Spleen (tissue), 11 donors: ENCODE results near the gene GRM8. TPM values are rescaled to one million over a fixed set of nuclear protein-coding genes. Genes with fewer than 3 reads are reported as not detected.

Experiments
- DNase-seq: peaks from one replicate; pipeline ENCODE4 v3.0.0-alpha.2; 2020
- H3K27ac ChIP-seq, 8 donors: fragments of 200-600 bp; sonication (generic) in 7 of 8; 1 replicate in 4 of 8; 2 replicates in 4 of 8; pipeline versions ENCODE4 v1.5.0 to v1.8.0; 2016 to 2021; ENCODE audit warnings: inconsistent platforms in 4 of 8, mild to moderate bottlenecking in 4 of 8, moderate library complexity in 1 of 8
- H3K27me3 ChIP-seq, 7 donors: fragments of 200-600 bp; sonication (generic) in 6 of 7; replicated peaks in 1 of 7; 1 replicate in 4 of 7; 2 replicates in 3 of 7; pipeline versions ENCODE4 v1.5.0 to v1.8.0; 2016 to 2021; ENCODE audit warnings: inconsistent platforms in 3 of 7, mild to moderate bottlenecking in 1 of 7
- H3K36me3 ChIP-seq, 6 donors: fragments of 200-600 bp; sonication (generic) in 5 of 6; 1 replicate in 4 of 6; 2 replicates in 2 of 6; pipeline versions ENCODE4 v1.5.0 to v1.8.0; 2016 to 2021; ENCODE audit warnings: inconsistent platforms in 2 of 6
- H3K4me1 ChIP-seq, 6 donors: fragments of 200-600 bp; sonication (generic) in 5 of 6; 1 replicate in 3 of 6; 2 replicates in 3 of 6; pipeline versions ENCODE4 v1.5.0 to v1.8.0; 2016 to 2021; ENCODE audit warnings: inconsistent platforms in 3 of 6
- H3K4me3 ChIP-seq, 8 donors: fragments of 200-600 bp; sonication (generic) in 7 of 8; 1 replicate in 4 of 8; 2 replicates in 4 of 8; pipeline versions ENCODE4 v1.5.0 to v1.8.0; 2016 to 2021; ENCODE audit warnings: inconsistent platforms in 4 of 8, mild to moderate bottlenecking in 4 of 8, moderate library complexity in 2 of 8
- H3K9me3 ChIP-seq, 8 donors: fragments of 200-600 bp; sonication (generic) in 7 of 8; 1 replicate in 4 of 8; 2 replicates in 4 of 8; pipeline versions ENCODE4 v1.5.0 to v1.8.0; 2016 to 2021; ENCODE audit warnings: inconsistent platforms in 4 of 8
- POLR2A ChIP-seq, 3 donors: fragments of 450-650 bp; IDR thresholded peaks; one replicate each; pipeline ENCODE4 v1.5.1; 2017; ENCODE audit warnings: antibody characterized with exemption in 3 of 3, mild to moderate bottlenecking in 1 of 3
- POLR2AphosphoS5 ChIP-seq, 3 donors: sonication (generic); formaldehyde crosslinking; IDR thresholded peaks; one replicate each; pipeline ENCODE4 v1.5.1; 2017; ENCODE audit warnings: antibody characterized with exemption in 3 of 3
- WGBS, 5 donors: extraction: QIAGEN DNeasy Blood & Tissue Kit in 3 of 5; methylation state at CpG; one replicate each; pipeline versions ENCODE4 v1.1.5 to v1.1.7; 2013 to 2018; 5-methylcytosine and 5-hydroxymethylcytosine counted together
- intact Hi-C: fragments of 100-400 bp; cut with DNase I; formaldehyde crosslinking; loops from one replicate; pipeline ENCODE4 v1.15.0; 2023; ENCODE audit warnings: low total_unique reads
- polyA plus RNA-seq, 3 donors: library from polyadenylated mRNA; stranded (reverse); fragments of 200-250 nt; gene quantifications; one replicate each; pipeline ENCODE4 v1.2.1, GENCODE V29; 2013
- total RNA-seq, 7 donors: library from RNA; depleted of rRNA in 3 of 7; stranded (reverse); fragments of >200 nt in 3 of 7; fragmentation: NEBNext Ultra II Directional in 4 of 7; extraction: Animal tissue kit (Norgen Biotek cat#: 25700) in 4 of 7; gene quantifications; one replicate each; pipeline versions ENCODE4 v1.1.0 to v1.2.1, GENCODE V29; 2016 to 2021
- TF ChIP-seq, protein P1 (sequence below), 11 experiments: fragments of 200-600 bp in 7 of 11; fragments of 450-650 bp in 4 of 11; sonication (generic) in 4 of 11; IDR thresholded peaks in 8 of 11; conservative IDR thresholded peaks in 3 of 11; 1 replicate in 7 of 11; 2 replicates in 4 of 11; pipeline versions ENCODE4 v1.4.0 to v1.8.0; 2016 to 2021; ENCODE audit warnings: antibody characterized with exemption in 11 of 11, inconsistent platforms in 4 of 11, mild to moderate bottlenecking in 1 of 11
- donor health status: healthy with polysubstance abuse.
- donor health status: DM: no; HTN: no; CAD: no; lungs with moderate emphysema.
- donor health status: DM: no; HTN: no; CAD: no.
- donor health status: Bipolar disorder and iron deficiency.
- donor health status: healthy.
- donor health status: DM: no; HTN: no; CAD: no.
- donor health status: DM: yes; HTN: yes; CAD: no.

GRM8 gene
- total and polyA plus RNA-seq, 10 donors, result 0.30 to 0.60 TPM; not detected in 8

DNA sequence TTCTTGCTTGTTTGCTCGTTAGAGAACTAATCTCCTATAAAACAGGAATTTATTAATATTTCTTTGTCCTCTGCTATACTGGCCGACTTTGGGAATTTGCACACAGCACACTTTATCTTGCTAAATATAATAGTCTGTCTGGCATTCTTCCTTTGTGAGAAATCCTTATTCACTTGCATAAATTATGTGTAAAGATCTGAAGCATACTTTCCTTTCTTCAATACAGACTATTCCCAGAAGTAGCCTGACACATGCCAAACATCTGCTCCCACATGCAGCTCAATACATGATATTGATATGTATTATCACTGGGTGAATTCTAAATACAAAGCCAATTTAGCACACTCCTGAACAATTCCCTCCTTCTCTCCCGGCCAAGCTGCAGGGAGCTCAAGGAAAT lies 273.9 kb downstream of the GRM8 start:
- H3K4me3 ChIP-seq, result no peak overlapping the region
- no peaks in the 10 kb centered on the region for H3K36me3 ChIP-seq
- H3K4me1 ChIP-seq, result no peaks in the 10 kb centered on the region
- DNase-seq, result no peak
- no peaks in the 10 kb centered on the region for H3K9me3 ChIP-seq
- no peak for TF ChIP-seq POLR2AphosphoS5 (IDR thresholded peaks at IDR 0.05)
- TF ChIP-seq, protein P1, sequence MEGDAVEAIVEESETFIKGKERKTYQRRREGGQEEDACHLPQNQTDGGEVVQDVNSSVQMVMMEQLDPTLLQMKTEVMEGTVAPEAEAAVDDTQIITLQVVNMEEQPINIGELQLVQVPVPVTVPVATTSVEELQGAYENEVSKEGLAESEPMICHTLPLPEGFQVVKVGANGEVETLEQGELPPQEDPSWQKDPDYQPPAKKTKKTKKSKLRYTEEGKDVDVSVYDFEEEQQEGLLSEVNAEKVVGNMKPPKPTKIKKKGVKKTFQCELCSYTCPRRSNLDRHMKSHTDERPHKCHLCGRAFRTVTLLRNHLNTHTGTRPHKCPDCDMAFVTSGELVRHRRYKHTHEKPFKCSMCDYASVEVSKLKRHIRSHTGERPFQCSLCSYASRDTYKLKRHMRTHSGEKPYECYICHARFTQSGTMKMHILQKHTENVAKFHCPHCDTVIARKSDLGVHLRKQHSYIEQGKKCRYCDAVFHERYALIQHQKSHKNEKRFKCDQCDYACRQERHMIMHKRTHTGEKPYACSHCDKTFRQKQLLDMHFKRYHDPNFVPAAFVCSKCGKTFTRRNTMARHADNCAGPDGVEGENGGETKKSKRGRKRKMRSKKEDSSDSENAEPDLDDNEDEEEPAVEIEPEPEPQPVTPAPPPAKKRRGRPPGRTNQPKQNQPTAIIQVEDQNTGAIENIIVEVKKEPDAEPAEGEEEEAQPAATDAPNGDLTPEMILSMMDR (IDR thresholded peaks at IDR 0.05 in 8 of 11, conservative IDR thresholded peaks at IDR 0.05 in 3 of 11), result no peak
- no peak for TF ChIP-seq POLR2A (IDR thresholded peaks at IDR 0.05)
- no peak overlapping the region for H3K27ac ChIP-seq
- H3K27me3 ChIP-seq, result no peaks in the 10 kb centered on the region
- 69 to 83% (median 78%) methylated on average over 3 of the region's 3 CpGs for WGBS, 5 donors
- intact Hi-C loops, result no loop called here

DNA sequence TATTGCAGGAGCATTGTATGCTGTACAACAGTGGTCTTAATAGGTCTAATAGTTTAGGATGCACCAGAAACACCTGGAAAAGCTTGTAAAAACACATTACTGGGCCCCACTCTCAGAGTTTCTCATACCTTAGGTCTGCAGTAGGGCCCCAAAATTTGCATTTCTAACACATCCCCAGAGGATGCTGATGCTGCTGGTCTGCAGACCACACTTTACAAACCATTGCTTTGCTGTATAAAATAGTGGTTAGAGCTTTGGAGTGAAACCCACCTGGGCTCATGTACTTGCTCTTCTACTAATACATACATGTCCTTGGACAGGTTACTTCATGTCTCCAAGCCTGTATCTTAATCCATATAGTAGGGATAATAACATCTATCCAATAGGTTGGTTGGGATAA lies 279.7 kb downstream of the GRM8 start:
- Histone ChIP-seq H3K27ac (no peak overlapping the region), H3K4me1 (no peaks in the 10 kb centered on the region), H3K36me3 (no peaks in the 10 kb centered on the region), H3K9me3 (no peaks in the 10 kb centered on the region), H3K4me3 (no peak overlapping the region), H3K27me3 (no peaks in the 10 kb centered on the region)
- intact Hi-C loops, result no loop called here
- no peak for DNase-seq
- TF ChIP-seq POLR2AphosphoS5 (IDR thresholded peaks at IDR 0.05), result no peak
- TF ChIP-seq, protein P1 (IDR thresholded peaks at IDR 0.05 in 8 of 11, conservative IDR thresholded peaks at IDR 0.05 in 3 of 11), result no peak

DNA sequence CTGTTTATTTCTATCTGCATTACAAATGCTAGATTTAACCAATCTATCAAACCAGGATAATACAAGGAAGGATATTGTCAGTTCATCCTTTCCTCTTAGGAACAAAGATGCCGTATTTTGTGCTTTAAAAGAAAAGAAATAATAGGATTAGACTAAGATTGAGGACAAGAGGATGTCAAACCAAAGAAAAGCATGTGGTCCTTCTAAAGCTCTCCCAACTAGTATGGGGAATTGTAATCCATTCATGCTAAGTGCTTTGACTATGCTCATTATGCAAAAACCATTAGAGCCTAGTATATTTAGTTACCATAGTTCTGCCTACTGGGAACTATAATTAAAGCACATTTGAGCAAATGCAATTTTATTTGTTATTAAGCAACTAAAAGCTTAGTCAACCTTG lies 280.2 kb downstream of the GRM8 start:
- intact Hi-C loops, result no loop called here

DNA sequence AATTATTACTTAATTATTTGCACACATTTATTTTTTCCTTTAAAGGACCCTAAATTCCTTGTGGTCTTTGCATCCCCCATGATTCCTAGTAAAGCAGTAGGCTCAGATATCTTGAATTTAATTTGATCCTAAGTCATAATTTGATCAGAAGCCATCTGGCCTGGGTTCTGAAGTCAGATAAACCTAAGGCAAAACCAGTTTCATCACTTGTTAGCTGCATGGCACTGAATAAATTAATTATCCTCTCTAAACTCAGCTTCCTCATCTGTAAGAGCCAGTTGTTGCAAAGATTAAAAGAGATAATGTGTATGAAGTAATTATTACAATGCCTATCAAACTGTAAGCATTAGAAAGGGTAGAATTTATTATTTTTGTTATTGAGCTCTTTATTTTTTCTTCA lies 293.1 kb downstream of the GRM8 start:
- H3K4me3 ChIP-seq, result no peak overlapping the region
- intact Hi-C loops, result no loop called here
- no peaks in the 10 kb centered on the region for H3K36me3 ChIP-seq

More for the DNA sequence above, 280.2 kb downstream of the GRM8 start:
- Histone ChIP-seq H3K4me3 (no peak overlapping the region), H3K9me3 (no peaks in the 10 kb centered on the region), H3K27ac (no peak overlapping the region), H3K27me3 (no peaks in the 10 kb centered on the region), H3K36me3 (no peaks in the 10 kb centered on the region), H3K4me1 (no peaks in the 10 kb centered on the region)
- TF ChIP-seq POLR2A (IDR thresholded peaks at IDR 0.05), result no peak
- no peak for DNase-seq
- 57 to 76% (median 60%) methylated on average over 1 of the region's 1 CpG for WGBS, 5 donors

More for the DNA sequence above, 293.1 kb downstream of the GRM8 start:
- TF ChIP-seq, protein P1 (IDR thresholded peaks at IDR 0.05 in 8 of 11, conservative IDR thresholded peaks at IDR 0.05 in 3 of 11), result no peak
- TF ChIP-seq POLR2AphosphoS5 (IDR thresholded peaks at IDR 0.05) (no peak), POLR2A (IDR thresholded peaks at IDR 0.05) (no peak)
- Histone ChIP-seq H3K27me3 (no peaks in the 10 kb centered on the region), H3K27ac (no peak overlapping the region), H3K9me3 (peaks cover 0 to 13% (median 0%) of the 10 kb centered on the region in 8 donors), H3K4me1 (no peaks in the 10 kb centered on the region)
- no peak for DNase-seq
